SH-SY5Y (cell line): ENCODE results near the gene MRC2.

Source experiments
- GATA2 ChIP-seq: IDR thresholded peaks from 2 replicates; pipeline ENCODE4 v1.6.1; 2011; ENCODE audit warnings: mild to moderate bottlenecking, low read depth, low read length
- GATA3 ChIP-seq: IDR thresholded peaks from 2 replicates; pipeline ENCODE4 v1.6.1; 2011; ENCODE audit warnings: low read depth, mild to moderate bottlenecking, low read length, moderate library complexity

Gene MRC2

DNA sequence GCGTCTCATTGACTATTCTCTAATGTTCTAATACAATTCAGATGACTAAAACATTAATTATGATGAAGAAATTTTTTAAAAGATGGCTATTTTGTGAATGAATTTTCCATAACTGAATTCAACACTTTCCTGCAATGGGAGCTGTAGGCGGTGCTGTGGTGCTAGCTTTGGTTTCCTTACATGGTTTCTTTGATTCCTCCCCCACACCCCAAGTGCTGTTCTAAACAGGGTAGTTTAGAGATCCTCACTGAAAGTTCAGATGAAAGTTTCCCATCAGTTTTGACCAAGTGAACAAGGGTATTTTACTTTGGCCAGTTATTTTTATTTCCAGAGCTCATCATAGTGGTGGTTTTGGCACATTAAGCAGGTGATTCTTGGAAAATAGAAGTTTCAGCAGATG lies 26.0 kb upstream of the MRC2 start:
- TF ChIP-seq GATA2 (no peak), GATA3 (no peak)

DNA sequence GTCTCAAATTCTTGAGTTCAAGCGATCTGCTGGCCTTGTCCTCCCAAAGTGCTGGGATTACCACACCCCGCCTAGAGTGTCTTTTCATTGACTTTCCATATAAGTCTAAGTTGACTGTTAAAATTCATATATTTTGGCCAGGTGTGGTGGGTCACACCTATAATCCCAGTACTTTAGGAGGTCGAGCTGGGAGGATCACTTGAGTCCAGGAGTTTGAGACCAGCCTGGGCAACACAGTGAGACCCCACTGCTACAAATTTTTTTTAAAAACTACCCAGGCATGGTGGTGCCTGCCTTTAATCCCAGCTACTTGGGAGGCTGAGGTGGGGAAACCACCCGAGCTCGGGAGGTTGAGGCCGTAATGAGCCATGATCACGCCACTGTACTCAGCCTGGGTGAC lies 21.9 kb upstream of the MRC2 start:
- TF ChIP-seq GATA2 (no peak), GATA3 (no peak)

GRCh38 chr17:62611292-62611691 lies 16.2 kb upstream of the MRC2 start:
- no peak for TF ChIP-seq GATA2
- TF ChIP-seq GATA3, result no peak

- no peak for TF ChIP-seq GATA2
- no peak for TF ChIP-seq GATA3
Measured at GRCh38 chr17:62611728-62612127, 15.7 kb upstream of the MRC2 start.

DNA sequence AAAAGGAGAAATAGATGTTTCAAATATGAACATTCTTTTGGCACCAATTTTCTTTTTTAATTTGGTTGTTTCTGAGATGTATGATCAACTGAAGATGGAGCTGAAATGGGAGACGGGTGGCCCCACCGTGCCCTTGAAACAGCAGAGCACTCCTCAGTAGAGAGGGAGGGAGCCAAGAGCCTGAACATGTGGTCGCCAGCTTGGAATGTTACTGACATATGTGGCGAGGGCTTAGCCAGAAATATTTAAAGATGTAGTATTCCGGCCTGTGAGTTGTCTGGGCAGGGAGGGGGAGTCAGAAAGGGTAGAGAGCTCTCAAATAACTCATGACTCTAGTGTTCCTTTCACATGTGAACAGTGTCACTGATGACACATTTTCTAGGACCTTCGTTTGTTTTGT lies 13.3 kb upstream of the MRC2 start:
- TF ChIP-seq GATA2, result no peak
- no peak for TF ChIP-seq GATA3

- no peak for TF ChIP-seq GATA3
- TF ChIP-seq GATA2, result no peak
Measured at GRCh38 chr17:62615503-62615902, 12.0 kb upstream of the MRC2 start.

DNA sequence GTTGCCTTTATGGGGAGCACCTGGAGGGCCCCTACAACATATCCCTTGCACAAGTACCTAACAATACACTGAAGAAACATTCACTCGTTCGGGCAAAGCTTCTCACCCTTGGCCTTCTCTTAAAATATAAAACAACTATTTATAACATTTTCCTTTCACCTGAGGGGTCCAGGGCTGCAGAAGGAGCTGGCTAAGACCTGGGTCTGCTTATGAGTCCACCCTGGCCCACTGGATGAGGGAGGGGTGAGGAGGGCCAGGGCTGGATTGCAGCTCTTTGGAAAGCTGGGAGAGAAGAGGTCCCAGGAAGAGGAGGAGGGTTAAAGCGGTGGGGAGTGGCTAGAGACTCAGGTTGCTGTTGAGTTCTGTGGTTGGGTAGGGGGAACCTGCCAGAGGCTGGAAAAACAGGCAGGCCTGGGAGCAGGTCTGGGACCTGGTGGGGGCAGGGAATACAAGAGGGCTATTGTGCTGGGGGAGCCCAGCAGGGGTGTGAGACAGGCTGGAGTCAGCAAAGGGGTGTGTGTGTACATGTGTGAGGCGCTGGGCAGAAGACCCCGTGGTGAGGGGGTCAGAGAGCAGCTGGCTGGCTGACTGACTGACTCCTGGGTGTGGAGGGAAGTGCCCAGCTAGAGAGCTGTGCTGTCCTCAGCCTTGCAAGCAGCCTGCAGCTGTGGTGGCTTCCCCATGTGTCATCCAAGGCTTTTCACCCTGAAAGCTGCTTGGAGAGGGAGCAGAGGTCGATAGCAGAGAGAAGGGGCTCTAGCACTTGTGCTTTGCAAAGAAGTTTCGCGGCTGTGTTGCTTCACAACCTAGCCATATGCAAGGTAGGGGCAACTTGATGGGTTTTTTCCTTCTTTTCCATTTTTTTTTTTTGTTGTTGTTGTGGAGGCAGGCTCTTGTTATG lies 10.2 kb upstream of the MRC2 start:
- TF ChIP-seq GATA2, result no peak

DNA sequence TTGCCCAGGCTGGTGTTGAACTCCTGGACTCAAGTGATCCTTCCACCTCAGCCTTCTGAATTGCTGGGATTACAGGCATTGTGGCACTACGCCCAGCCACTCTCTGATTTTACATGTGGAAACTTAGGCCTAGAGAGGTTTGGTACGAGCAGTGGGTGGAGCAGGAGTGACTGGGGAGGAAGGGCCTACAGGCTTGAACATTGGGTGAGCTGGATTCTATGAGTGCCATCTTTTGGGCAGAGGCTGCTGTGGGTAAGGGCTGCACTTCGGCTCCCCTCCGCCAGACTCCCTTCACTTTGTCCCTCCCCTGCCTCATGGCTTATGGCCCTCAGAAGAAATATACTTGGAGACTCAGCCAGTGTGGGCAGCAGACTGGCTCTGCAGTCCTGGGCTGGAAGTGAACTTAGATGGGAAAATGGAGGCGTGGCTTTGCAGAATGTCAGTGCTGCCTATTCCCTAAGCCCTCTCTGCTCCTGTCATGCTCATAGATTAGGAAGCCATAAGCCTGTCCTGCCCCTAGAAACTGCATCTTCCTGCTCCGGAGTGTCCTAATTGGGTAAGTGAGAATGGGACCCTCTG lies 9.5 kb upstream of the MRC2 start:
- TF ChIP-seq GATA2, result no peak
- TF ChIP-seq GATA3, result no peak

DNA sequence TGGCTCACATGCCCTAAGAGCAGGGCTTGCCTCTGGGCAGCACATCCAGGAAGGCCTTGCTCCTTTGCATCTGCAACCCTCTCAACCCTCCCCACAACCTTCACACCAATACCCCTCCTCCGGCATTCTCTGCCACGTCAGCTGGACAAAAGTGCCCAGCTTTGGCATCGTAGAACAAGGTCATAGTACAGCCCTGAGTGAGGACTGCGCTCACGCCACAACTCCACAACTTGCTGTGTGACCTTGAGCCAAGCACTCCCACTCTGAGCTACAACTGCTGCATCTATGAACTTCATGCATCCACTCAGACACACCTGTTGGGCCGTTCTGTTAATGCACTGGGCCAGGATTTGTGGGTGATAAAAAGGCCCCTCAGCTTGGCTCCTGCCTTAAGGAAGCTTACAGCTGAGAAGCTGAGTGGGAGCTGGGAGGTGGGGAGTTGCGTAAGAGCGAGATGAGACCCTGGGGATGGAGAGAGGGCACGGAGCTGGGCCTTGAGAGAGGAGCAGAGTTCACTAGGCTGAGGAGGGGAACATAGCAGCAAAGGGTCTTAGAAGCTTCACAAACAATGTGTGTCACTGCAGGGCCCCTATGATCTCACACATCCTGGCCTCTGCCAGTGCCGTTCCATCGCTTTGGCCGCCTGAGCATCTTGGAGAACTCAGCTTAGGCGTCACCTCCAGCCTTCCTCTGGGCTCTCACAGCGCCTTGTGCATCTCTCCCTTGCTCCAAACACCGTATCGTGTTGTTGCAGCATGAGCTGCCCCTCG lies 8.6 kb upstream of the MRC2 start:
- no peak for TF ChIP-seq GATA2
- TF ChIP-seq GATA3, result no peak

DNA sequence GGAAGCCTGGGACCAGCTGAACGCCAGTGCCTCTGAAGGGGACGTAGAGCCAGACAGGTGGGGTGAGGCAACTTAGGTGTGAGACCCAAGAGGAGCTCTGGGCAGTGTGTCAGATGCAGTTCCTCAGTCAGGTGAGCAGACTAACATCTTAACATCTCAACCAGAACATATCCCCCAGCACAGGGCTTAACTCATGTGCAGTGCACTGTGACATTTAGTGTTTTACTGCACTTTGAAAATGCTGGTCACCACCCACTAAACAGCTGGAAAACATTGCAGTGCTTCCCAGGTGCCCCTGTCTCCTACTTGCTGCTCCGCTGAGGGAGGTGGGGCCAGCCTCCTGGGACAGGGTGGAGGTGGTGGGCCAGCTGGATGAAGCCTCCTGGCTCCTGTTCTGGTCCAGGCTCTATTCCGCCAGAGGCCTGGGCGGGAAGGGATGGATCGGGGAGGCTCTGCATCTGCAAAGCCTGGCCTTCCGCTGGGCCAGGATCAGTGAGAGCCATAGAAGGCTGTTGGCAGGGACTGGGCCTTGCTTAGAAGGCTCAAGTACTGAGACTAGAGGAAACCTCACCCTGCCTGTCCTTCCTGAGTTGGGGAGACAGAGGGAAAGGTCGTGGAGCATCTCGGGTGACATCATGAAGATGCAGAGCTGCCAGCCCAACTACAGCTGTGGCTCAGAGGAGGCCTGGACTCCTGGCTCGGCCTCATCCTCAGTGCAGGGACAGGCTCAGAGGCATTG lies 7.9 kb upstream of the MRC2 start:
- TF ChIP-seq GATA2 (no peak), GATA3 (no peak)

GRCh38 chr17:62621223-62621622 lies 6.2 kb upstream of the MRC2 start:
- TF ChIP-seq GATA2, result no peak
- TF ChIP-seq GATA3, result no peak

- no peak for TF ChIP-seq GATA2
- TF ChIP-seq GATA3, result no peak
Measured at GRCh38 chr17:62625184-62625869, 2.1 kb upstream of the MRC2 start.

DNA sequence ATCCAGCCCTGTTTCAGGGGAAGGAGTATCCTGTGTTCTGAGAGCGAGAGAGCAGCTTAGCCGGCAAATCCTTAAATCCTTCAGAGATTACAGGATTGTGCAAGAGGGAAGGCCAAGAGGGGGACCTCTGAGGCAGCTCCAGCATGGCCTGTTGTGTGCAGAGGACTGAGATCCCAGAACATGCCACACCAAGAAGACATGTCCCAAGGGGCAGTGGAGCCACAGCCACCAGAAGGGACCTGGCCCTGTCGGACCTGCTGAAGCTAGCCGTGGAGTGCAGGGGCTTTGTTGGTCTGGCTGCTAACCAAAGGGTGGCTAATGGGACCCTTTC lies 1.6 kb upstream of the MRC2 start:
- TF ChIP-seq GATA2 (no peak), GATA3 (no peak)
